GM23338 (cell line): ENCODE results near the gene TMEM178B. TPM values are rescaled to one million over a fixed set of nuclear protein-coding genes. Genes with fewer than 3 reads are reported as not detected.

Experiments used
- ATAC-seq: fragments of 200-7000 bp; cut with Tn5 transposase; 3 replicates; pipeline ENCODE4 v1.9.1; 2020
- DNase-seq: peaks from one replicate; pipeline ENCODE4 v3.0.0-alpha.2; 2015; ENCODE audit warnings: low spot score
- H2AFZ ChIP-seq: fragments of 200-600 bp; sonication (generic); 2 replicates; pipeline ENCODE4 v1.8.0; 2016; ENCODE audit warnings: antibody characterized with exemption, mild to moderate bottlenecking, moderate library complexity
- H3F3A ChIP-seq: fragments of 200-600 bp; sonication (generic); replicated peaks from 2 replicates; pipeline ENCODE4 v1.8.0; 2017; ENCODE audit warnings: antibody characterized with exemption, mixed run types, low read depth
- H3K27ac ChIP-seq: fragments of 200-600 bp; sonication (generic); 2 replicates; pipeline ENCODE4 v1.6.1; 2016; ENCODE audit warnings: low read depth
- H3K27me3 ChIP-seq: fragments of 200-600 bp; sonication (generic); 2 replicates; pipeline ENCODE4 v1.8.0; 2016; ENCODE audit warnings: mild to moderate bottlenecking, mixed run types, moderate library complexity; ENCODE audit not compliant: insufficient read depth
- H3K36me3 ChIP-seq: fragments of 200-600 bp; sonication (generic); 2 replicates; pipeline ENCODE4 v1.8.0; 2016; ENCODE audit warnings: mild to moderate bottlenecking; ENCODE audit not compliant: insufficient read depth
- H3K4me1 ChIP-seq: fragments of 200-600 bp; sonication (generic); 2 replicates; pipeline ENCODE4 v1.8.0; 2016; ENCODE audit warnings: mild to moderate bottlenecking, moderate library complexity; ENCODE audit not compliant: insufficient read depth
- H3K4me2 ChIP-seq: fragments of 200-600 bp; sonication (generic); 2 replicates; pipeline ENCODE4 v1.7.1; 2017; ENCODE audit warnings: mixed run types
- H3K4me3 ChIP-seq: fragments of 200-600 bp; sonication (generic); 2 replicates; pipeline ENCODE4 v1.6.1; 2016; ENCODE audit warnings: mixed run types
- H3K79me2 ChIP-seq: fragments of 200-600 bp; sonication (generic); replicated peaks from 2 replicates; pipeline ENCODE4 v1.8.0; 2017; ENCODE audit warnings: mild to moderate bottlenecking; ENCODE audit not compliant: insufficient read depth
- H3K9me2 ChIP-seq: fragments of 200-600 bp; sonication (generic); 2 replicates; pipeline ENCODE4 v1.8.0; 2017; ENCODE audit not compliant: insufficient read depth
- H4K20me1 ChIP-seq: fragments of 200-600 bp; sonication (generic); replicated peaks from 2 replicates; pipeline ENCODE4 v1.8.0; 2017; ENCODE audit warnings: mild to moderate bottlenecking; ENCODE audit not compliant: insufficient read depth
- H3K27ac Mint-ChIP-seq: 2 replicates; pipeline ENCODE4 v1.8.0; 2020; ENCODE audit warnings: inconsistent platforms, mild to moderate bottlenecking, moderate library complexity, mixed read lengths
- H3K27me3 Mint-ChIP-seq: 3 replicates; pipeline ENCODE4 v1.8.0; 2022; ENCODE audit warnings: low read depth, mild to moderate bottlenecking, moderate library complexity, mixed read lengths, inconsistent platforms; ENCODE audit not compliant: insufficient read depth, poor library complexity
- H3K36me3 Mint-ChIP-seq: 3 replicates; pipeline ENCODE4 v1.8.0; 2021; ENCODE audit warnings: low read depth, mild to moderate bottlenecking, inconsistent platforms, moderate library complexity, mixed read lengths
- H3K4me1 Mint-ChIP-seq: 3 replicates; pipeline ENCODE4 v1.8.0; 2020; ENCODE audit warnings: mild to moderate bottlenecking, inconsistent platforms, mixed read lengths
- H3K4me3 Mint-ChIP-seq: 3 replicates; pipeline ENCODE4 v1.8.0; 2021; ENCODE audit warnings: moderate library complexity, mild to moderate bottlenecking, inconsistent platforms, mixed read lengths
- H3K9me3 Mint-ChIP-seq: 3 replicates; pipeline ENCODE4 v1.8.0; 2020; ENCODE audit warnings: moderate library complexity, mild to moderate bottlenecking, inconsistent platforms, mixed read lengths
- EZH2phosphoT487 ChIP-seq: fragments of 200-600 bp; sonication (generic); IDR thresholded peaks from one replicate; pipeline ENCODE4 v1.8.1; 2018; ENCODE audit warnings: antibody characterized with exemption; ENCODE audit not compliant: unreplicated experiment
- JUNB ChIP-seq: IDR thresholded peaks from one replicate; pipeline ENCODE4 v1.6.1; 2016; ENCODE audit warnings: antibody characterized with exemption; ENCODE audit not compliant: unreplicated experiment
- NANOG ChIP-seq: IDR thresholded peaks from 2 replicates; pipeline ENCODE4 v1.6.1; 2016; ENCODE audit warnings: antibody characterized with exemption, borderline replicate concordance
- POLR2AphosphoS5 ChIP-seq: IDR thresholded peaks from 2 replicates; pipeline ENCODE4 v1.6.1; 2016; ENCODE audit warnings: antibody characterized with exemption, low read depth
- STAT1 ChIP-seq: IDR thresholded peaks from one replicate; pipeline ENCODE4 v1.6.1; 2016; ENCODE audit warnings: antibody characterized with exemption; ENCODE audit not compliant: unreplicated experiment
- ZNF114 ChIP-seq: fragments of 250-450 bp; sonication (Bioruptor Pico); IDR thresholded peaks from 2 replicates; pipeline ENCODE4 v1.5.0; 2020; ENCODE audit warnings: mild to moderate bottlenecking, moderate library complexity
- ZNF331 ChIP-seq: fragments of 250-450 bp; sonication (Bioruptor Pico); IDR thresholded peaks from 2 replicates; pipeline ENCODE4 v1.5.0; 2020; ENCODE audit warnings: low read depth, mild to moderate bottlenecking, moderate library complexity
- polyA plus RNA-seq: library from polyadenylated mRNA; unstranded; fragments of >200 nt; fragmentation: Nextera tagmentation; extraction: Ambion mirVana; gene quantifications from 2 replicates; pipeline ENCODE4 v1.2.1, GENCODE V29; 2016
- total RNA-seq: library from RNA; depleted of rRNA; stranded (reverse); fragments of >200 nt; shearing (Covaris generic); gene quantifications from 2 replicates; pipeline ENCODE4 v1.2.3, GENCODE V29; 2014
- TF ChIP-seq, protein P1 (sequence below): IDR thresholded peaks from one replicate; pipeline ENCODE4 v1.6.1; 2018; ENCODE audit warnings: antibody characterized with exemption; ENCODE audit not compliant: unreplicated experiment
- TF ChIP-seq, protein P2 (sequence below): fragments of 250-450 bp; sonication (Bioruptor Pico); IDR thresholded peaks from 2 replicates; pipeline ENCODE4 v1.5.0; 2020; ENCODE audit warnings: mild to moderate bottlenecking, moderate library complexity
- TF ChIP-seq, protein P3 (sequence below), 2 experiments: fragments of 200-600 bp in 1 of 2; sonication (generic) in 1 of 2; conservative IDR thresholded peaks; 2 replicates each; pipeline versions ENCODE4 v1.5.1 to v1.6.1; 2016 to 2017; ENCODE audit warnings: antibody characterized with exemption in 2 of 2, low read depth in 2 of 2, mild to moderate bottlenecking in 2 of 2, moderate library complexity in 1 of 2

The TMEM178B gene
- total and polyA plus RNA-seq, 2 experiments from 2014 or later = 4.9 to 15.6 TPM

DNA sequence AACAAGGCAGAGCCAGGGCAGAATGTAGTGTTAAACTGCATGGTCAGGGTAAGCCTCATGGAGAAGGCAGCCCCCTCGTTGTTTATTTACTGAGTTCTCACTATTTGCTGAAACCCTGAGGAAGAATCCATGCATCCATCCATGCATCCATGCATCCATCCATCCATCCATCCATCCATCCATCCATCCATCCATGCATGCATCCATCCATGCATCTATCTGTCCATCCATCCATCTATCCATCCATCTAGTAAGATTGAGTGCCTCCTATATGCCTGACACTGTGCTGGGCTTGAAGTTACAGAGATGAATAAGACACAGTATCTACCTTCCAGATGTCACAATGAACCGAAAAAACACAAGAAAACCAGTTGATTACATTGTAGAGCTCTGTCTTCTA lies 275.9 kb downstream of the TMEM178B start:
- TF ChIP-seq NANOG (no peak), EZH2phosphoT487 (no peak), POLR2AphosphoS5 (no peak), ZNF331 (no peak), JUNB (no peak), STAT1 (no peak), ZNF114 (CRISPR knock-in tag) (no peak)
- TF ChIP-seq, protein P1, sequence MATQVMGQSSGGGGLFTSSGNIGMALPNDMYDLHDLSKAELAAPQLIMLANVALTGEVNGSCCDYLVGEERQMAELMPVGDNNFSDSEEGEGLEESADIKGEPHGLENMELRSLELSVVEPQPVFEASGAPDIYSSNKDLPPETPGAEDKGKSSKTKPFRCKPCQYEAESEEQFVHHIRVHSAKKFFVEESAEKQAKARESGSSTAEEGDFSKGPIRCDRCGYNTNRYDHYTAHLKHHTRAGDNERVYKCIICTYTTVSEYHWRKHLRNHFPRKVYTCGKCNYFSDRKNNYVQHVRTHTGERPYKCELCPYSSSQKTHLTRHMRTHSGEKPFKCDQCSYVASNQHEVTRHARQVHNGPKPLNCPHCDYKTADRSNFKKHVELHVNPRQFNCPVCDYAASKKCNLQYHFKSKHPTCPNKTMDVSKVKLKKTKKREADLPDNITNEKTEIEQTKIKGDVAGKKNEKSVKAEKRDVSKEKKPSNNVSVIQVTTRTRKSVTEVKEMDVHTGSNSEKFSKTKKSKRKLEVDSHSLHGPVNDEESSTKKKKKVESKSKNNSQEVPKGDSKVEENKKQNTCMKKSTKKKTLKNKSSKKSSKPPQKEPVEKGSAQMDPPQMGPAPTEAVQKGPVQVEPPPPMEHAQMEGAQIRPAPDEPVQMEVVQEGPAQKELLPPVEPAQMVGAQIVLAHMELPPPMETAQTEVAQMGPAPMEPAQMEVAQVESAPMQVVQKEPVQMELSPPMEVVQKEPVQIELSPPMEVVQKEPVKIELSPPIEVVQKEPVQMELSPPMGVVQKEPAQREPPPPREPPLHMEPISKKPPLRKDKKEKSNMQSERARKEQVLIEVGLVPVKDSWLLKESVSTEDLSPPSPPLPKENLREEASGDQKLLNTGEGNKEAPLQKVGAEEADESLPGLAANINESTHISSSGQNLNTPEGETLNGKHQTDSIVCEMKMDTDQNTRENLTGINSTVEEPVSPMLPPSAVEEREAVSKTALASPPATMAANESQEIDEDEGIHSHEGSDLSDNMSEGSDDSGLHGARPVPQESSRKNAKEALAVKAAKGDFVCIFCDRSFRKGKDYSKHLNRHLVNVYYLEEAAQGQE = no peak
- Histone ChIP-seq H3K27me3 (no peaks in the 10 kb centered on the region), H3K9me2 (no peaks in the 10 kb centered on the region; the same call in 1 of the 2 replicates), H3K4me3 (no peak overlapping the region), H3K36me3 (no peaks in the 10 kb centered on the region; the same call in 1 of the 2 replicates), H3K79me2 (no peaks in the 10 kb centered on the region), H4K20me1 (peaks cover 5% of the 10 kb centered on the region; the same call in 1 of the 2 replicates), H2AFZ (no peak overlapping the region), H3F3A (no peaks in the 10 kb centered on the region), H3K27ac (no peak overlapping the region), H3K4me2 (no peak overlapping the region), H3K4me1 (0 out of 2 replicates have a peak, but pooled peaks cover 9% of the 10 kb centered on the region)
- H3K27me3 Mint-ChIP-seq = peaks cover 1% of the 10 kb centered on the region
- H3K36me3 Mint-ChIP-seq = no peaks in the 10 kb centered on the region
- H3K4me3 Mint-ChIP-seq = no peak overlapping the region
- no peaks in the 10 kb centered on the region for H3K9me3 Mint-ChIP-seq
- H3K27ac Mint-ChIP-seq = no peak overlapping the region
- DNase-seq (no peak), ATAC-seq (no peak)
- peaks cover 9% of the 10 kb centered on the region for H3K4me1 Mint-ChIP-seq

DNA sequence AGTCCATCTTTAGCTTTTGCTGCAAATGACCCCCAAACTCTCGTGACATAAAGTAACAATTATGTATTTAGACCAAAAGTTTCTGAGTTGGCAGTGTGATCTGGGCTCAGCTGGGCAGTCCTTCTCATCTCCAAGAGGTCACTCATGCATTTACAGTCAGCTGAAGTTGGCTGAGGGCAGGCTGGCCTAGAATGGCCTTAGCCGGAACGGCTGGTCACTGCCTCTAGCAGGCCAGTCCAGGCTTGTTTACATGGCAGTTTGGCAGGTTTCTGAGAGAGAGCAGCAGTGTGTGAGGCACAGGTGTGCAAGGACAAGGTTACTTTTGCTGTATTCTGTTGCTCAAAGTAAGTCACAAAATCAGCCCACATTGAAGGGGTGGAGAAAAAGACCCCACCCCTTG lies 277.3 kb downstream of the TMEM178B start:
- Histone ChIP-seq H3K27me3 (no peaks in the 10 kb centered on the region), H2AFZ (no peak overlapping the region), H3K4me1 (0 out of 2 replicates have a peak, but pooled peaks cover 15% of the 10 kb centered on the region), H3K36me3 (no peaks in the 10 kb centered on the region; the same call in 1 of the 2 replicates), H3K9me2 (no peaks in the 10 kb centered on the region; the same call in 1 of the 2 replicates), H3K79me2 (no peaks in the 10 kb centered on the region), H3K27ac (no peak overlapping the region), H3F3A (no peaks in the 10 kb centered on the region), H3K4me2 (no peak overlapping the region), H3K4me3 (no peak overlapping the region), H4K20me1 (peaks cover 5% of the 10 kb centered on the region; the same call in 1 of the 2 replicates)
- Mint-ChIP-seq H3K27ac (no peak overlapping the region), H3K4me1 (peaks cover 14% of the 10 kb centered on the region), H3K27me3 (peaks cover 4% of the 10 kb centered on the region), H3K36me3 (no peaks in the 10 kb centered on the region), H3K9me3 (no peaks in the 10 kb centered on the region), H3K4me3 (no peak overlapping the region)
- DNase-seq (no peak), ATAC-seq (no peak)
- TF ChIP-seq, protein P2, sequence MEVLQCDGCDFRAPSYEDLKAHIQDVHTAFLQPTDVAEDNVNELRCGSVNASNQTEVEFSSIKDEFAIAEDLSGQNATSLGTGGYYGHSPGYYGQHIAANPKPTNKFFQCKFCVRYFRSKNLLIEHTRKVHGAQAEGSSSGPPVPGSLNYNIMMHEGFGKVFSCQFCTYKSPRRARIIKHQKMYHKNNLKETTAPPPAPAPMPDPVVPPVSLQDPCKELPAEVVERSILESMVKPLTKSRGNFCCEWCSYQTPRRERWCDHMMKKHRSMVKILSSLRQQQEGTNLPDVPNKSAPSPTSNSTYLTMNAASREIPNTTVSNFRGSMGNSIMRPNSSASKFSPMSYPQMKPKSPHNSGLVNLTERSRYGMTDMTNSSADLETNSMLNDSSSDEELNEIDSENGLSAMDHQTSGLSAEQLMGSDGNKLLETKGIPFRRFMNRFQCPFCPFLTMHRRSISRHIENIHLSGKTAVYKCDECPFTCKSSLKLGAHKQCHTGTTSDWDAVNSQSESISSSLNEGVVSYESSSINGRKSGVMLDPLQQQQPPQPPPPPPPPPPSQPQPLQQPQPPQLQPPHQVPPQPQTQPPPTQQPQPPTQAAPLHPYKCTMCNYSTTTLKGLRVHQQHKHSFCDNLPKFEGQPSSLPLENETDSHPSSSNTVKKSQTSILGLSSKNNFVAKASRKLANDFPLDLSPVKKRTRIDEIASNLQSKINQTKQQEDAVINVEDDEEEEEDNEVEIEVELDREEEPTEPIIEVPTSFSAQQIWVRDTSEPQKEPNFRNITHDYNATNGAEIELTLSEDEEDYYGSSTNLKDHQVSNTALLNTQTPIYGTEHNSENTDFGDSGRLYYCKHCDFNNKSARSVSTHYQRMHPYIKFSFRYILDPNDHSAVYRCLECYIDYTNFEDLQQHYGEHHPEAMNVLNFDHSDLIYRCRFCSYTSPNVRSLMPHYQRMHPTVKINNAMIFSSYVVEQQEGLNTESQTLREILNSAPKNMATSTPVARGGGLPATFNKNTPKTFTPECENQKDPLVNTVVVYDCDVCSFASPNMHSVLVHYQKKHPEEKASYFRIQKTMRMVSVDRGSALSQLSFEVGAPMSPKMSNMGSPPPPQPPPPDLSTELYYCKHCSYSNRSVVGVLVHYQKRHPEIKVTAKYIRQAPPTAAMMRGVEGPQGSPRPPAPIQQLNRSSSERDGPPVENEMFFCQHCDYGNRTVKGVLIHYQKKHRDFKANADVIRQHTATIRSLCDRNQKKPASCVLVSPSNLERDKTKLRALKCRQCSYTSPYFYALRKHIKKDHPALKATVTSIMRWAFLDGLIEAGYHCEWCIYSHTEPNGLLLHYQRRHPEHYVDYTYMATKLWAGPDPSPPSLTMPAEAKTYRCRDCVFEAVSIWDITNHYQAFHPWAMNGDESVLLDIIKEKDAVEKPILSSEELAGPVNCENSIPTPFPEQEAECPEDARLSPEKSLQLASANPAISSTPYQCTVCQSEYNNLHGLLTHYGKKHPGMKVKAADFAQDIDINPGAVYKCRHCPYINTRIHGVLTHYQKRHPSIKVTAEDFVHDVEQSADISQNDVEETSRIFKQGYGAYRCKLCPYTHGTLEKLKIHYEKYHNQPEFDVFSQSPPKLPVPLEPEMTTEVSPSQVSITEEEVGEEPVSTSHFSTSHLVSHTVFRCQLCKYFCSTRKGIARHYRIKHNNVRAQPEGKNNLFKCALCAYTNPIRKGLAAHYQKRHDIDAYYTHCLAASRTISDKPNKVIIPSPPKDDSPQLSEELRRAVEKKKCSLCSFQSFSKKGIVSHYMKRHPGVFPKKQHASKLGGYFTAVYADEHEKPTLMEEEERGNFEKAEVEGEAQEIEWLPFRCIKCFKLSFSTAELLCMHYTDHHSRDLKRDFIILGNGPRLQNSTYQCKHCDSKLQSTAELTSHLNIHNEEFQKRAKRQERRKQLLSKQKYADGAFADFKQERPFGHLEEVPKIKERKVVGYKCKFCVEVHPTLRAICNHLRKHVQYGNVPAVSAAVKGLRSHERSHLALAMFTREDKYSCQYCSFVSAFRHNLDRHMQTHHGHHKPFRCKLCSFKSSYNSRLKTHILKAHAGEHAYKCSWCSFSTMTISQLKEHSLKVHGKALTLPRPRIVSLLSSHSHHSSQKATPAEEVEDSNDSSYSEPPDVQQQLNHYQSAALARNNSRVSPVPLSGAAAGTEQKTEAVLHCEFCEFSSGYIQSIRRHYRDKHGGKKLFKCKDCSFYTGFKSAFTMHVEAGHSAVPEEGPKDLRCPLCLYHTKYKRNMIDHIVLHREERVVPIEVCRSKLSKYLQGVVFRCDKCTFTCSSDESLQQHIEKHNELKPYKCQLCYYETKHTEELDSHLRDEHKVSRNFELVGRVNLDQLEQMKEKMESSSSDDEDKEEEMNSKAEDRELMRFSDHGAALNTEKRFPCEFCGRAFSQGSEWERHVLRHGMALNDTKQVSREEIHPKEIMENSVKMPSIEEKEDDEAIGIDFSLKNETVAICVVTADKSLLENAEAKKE (CRISPR knock-in tag) = no peak
- no peak for TF ChIP-seq STAT1
- TF ChIP-seq, protein P3, sequence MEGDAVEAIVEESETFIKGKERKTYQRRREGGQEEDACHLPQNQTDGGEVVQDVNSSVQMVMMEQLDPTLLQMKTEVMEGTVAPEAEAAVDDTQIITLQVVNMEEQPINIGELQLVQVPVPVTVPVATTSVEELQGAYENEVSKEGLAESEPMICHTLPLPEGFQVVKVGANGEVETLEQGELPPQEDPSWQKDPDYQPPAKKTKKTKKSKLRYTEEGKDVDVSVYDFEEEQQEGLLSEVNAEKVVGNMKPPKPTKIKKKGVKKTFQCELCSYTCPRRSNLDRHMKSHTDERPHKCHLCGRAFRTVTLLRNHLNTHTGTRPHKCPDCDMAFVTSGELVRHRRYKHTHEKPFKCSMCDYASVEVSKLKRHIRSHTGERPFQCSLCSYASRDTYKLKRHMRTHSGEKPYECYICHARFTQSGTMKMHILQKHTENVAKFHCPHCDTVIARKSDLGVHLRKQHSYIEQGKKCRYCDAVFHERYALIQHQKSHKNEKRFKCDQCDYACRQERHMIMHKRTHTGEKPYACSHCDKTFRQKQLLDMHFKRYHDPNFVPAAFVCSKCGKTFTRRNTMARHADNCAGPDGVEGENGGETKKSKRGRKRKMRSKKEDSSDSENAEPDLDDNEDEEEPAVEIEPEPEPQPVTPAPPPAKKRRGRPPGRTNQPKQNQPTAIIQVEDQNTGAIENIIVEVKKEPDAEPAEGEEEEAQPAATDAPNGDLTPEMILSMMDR (conservative IDR thresholded peaks at IDR 0.05; ENCODE audit: low read depth in 2 of 2) = no peak
- no peak for TF ChIP-seq ZNF114 (CRISPR knock-in tag)
- TF ChIP-seq EZH2phosphoT487 = no peak
- no peak for TF ChIP-seq JUNB
